HEK293 (cell line): ENCODE results near the gene ZNF688.
A peak's percentile ranks its signal among the peaks of the same experiment; 100 is the strongest.

ENCODE experiments used
- AEBP2 ChIP-seq: fragments of 450-650 bp; formaldehyde crosslinking; IDR thresholded peaks from 2 replicates; pipeline ENCODE4 v1.5.1; 2016; ENCODE audit warnings: missing biosample characterization, missing genetic modification characterization, borderline replicate concordance
- BCL11B ChIP-seq: fragments of 450-650 bp; formaldehyde crosslinking; IDR thresholded peaks from 2 replicates; pipeline ENCODE4 v1.5.1; 2016; ENCODE audit warnings: low read depth, missing biosample characterization, missing genetic modification characterization
- EGR2 ChIP-seq: fragments of 450-650 bp; formaldehyde crosslinking; IDR thresholded peaks from 2 replicates; pipeline ENCODE4 v1.5.1; 2016; ENCODE audit warnings: low read depth, missing biosample characterization, missing genetic modification characterization
- GLIS2 ChIP-seq: fragments of 450-650 bp; formaldehyde crosslinking; IDR thresholded peaks from 2 replicates; pipeline ENCODE4 v1.5.1; 2016; ENCODE audit warnings: missing biosample characterization, missing genetic modification characterization
- IKZF3 ChIP-seq: fragments of 450-650 bp; IDR thresholded peaks from 2 replicates; pipeline ENCODE4 v1.5.0; 2018; ENCODE audit warnings: missing biosample characterization, mild to moderate bottlenecking, missing genetic modification characterization, moderate library complexity
- KLF10 ChIP-seq: fragments of 450-650 bp; IDR thresholded peaks from 2 replicates; pipeline ENCODE4 v1.5.1; 2018; ENCODE audit warnings: missing biosample characterization, mild to moderate bottlenecking, missing genetic modification characterization
- KLF7 ChIP-seq: fragments of 450-650 bp; formaldehyde crosslinking; IDR thresholded peaks from 2 replicates; pipeline ENCODE4 v1.5.1; 2016; ENCODE audit warnings: missing biosample characterization, missing genetic modification characterization, borderline replicate concordance
- KLF8 ChIP-seq: fragments of 450-650 bp; formaldehyde crosslinking; IDR thresholded peaks from 2 replicates; pipeline ENCODE4 v1.5.1; 2016; ENCODE audit warnings: missing biosample characterization, missing genetic modification characterization
- MYNN ChIP-seq: fragments of 450-650 bp; formaldehyde crosslinking; IDR thresholded peaks from 2 replicates; pipeline ENCODE4 v1.5.1; 2016; ENCODE audit warnings: missing biosample characterization, missing genetic modification characterization, borderline replicate concordance
- OVOL3 ChIP-seq: fragments of 450-650 bp; formaldehyde crosslinking; IDR thresholded peaks from 2 replicates; pipeline ENCODE4 v1.5.1; 2016; ENCODE audit warnings: missing biosample characterization, missing genetic modification characterization
- SP3 ChIP-seq: fragments of 450-650 bp; formaldehyde crosslinking; IDR thresholded peaks from 2 replicates; pipeline ENCODE4 v1.5.1; 2016; ENCODE audit warnings: missing biosample characterization, missing genetic modification characterization
- ZBTB21 ChIP-seq: fragments of 450-650 bp; formaldehyde crosslinking; IDR thresholded peaks from 2 replicates; pipeline ENCODE4 v1.5.1; 2017; ENCODE audit warnings: missing biosample characterization, missing genetic modification characterization
- ZBTB44 ChIP-seq: fragments of 450-650 bp; IDR thresholded peaks from 2 replicates; pipeline ENCODE4 v1.5.1; 2018; ENCODE audit warnings: missing biosample characterization, mild to moderate bottlenecking, missing genetic modification characterization
- ZBTB8A ChIP-seq: fragments of 450-650 bp; formaldehyde crosslinking; IDR thresholded peaks from 2 replicates; pipeline ENCODE4 v1.5.1; 2016; ENCODE audit warnings: missing biosample characterization, missing genetic modification characterization
- ZEB2 ChIP-seq: fragments of 450-650 bp; formaldehyde crosslinking; IDR thresholded peaks from 2 replicates; pipeline ENCODE4 v1.5.1; 2016; ENCODE audit warnings: missing biosample characterization, missing genetic modification characterization
- ZFHX2 ChIP-seq: fragments of 450-650 bp; formaldehyde crosslinking; conservative IDR thresholded peaks from 2 replicates; pipeline ENCODE4 v1.5.1; 2016; ENCODE audit warnings: missing biosample characterization, missing genetic modification characterization
- ZIC2 ChIP-seq: fragments of 450-650 bp; formaldehyde crosslinking; IDR thresholded peaks from 2 replicates; pipeline ENCODE4 v1.5.1; 2016; ENCODE audit warnings: missing biosample characterization, missing genetic modification characterization
- ZNF19 ChIP-seq: fragments of 450-650 bp; formaldehyde crosslinking; IDR thresholded peaks from 2 replicates; pipeline ENCODE4; 2016; ENCODE audit warnings: missing biosample characterization, missing genetic modification characterization, low read depth
- ZNF266 ChIP-seq: fragments of 450-650 bp; formaldehyde crosslinking; IDR thresholded peaks from 2 replicates; pipeline ENCODE4 v1.5.1; 2016; ENCODE audit warnings: missing biosample characterization, missing genetic modification characterization, low read depth
- ZNF510 ChIP-seq: fragments of 450-650 bp; formaldehyde crosslinking; IDR thresholded peaks from 2 replicates; pipeline ENCODE4 v1.5.1; 2018; ENCODE audit warnings: mild to moderate bottlenecking, missing genetic modification characterization, missing biosample characterization; ENCODE audit not compliant: insufficient replicate concordance
- ZNF561 ChIP-seq: fragments of 450-650 bp; IDR thresholded peaks from 2 replicates; pipeline ENCODE4 v1.5.1; 2018; ENCODE audit warnings: missing biosample characterization, missing genetic modification characterization, borderline replicate concordance
- ZNF623 ChIP-seq: fragments of 450-650 bp; formaldehyde crosslinking; IDR thresholded peaks from 2 replicates; pipeline ENCODE4 v1.5.1; 2016; ENCODE audit warnings: missing biosample characterization, missing genetic modification characterization
- ZNF660 ChIP-seq: fragments of 450-650 bp; IDR thresholded peaks from 2 replicates; pipeline ENCODE4 v1.5.1; 2018; ENCODE audit warnings: missing biosample characterization, mild to moderate bottlenecking, missing genetic modification characterization
- ZNF785 ChIP-seq: fragments of 450-650 bp; formaldehyde crosslinking; IDR thresholded peaks from 2 replicates; pipeline ENCODE4 v1.5.1; 2016; ENCODE audit warnings: missing biosample characterization, missing genetic modification characterization
- ZSCAN23 ChIP-seq: fragments of 450-650 bp; formaldehyde crosslinking; IDR thresholded peaks from 2 replicates; pipeline ENCODE4 v1.5.1; 2016; ENCODE audit warnings: missing biosample characterization, missing genetic modification characterization
- ZXDB ChIP-seq: fragments of 450-650 bp; formaldehyde crosslinking; IDR thresholded peaks from 2 replicates; pipeline ENCODE4 v1.5.1; 2016; ENCODE audit warnings: missing biosample characterization, missing genetic modification characterization
- TF ChIP-seq, protein P1 (sequence below): fragments of 450-650 bp; formaldehyde crosslinking; IDR thresholded peaks from 2 replicates; pipeline ENCODE4 v1.5.1; 2016; ENCODE audit warnings: missing biosample characterization, missing genetic modification characterization
- TF ChIP-seq, protein P2 (sequence below): fragments of 450-650 bp; formaldehyde crosslinking; IDR thresholded peaks from 2 replicates; pipeline ENCODE4 v1.5.1; 2016; ENCODE audit warnings: missing biosample characterization, missing genetic modification characterization
- TF ChIP-seq, protein P3 (sequence below): fragments of 450-650 bp; formaldehyde crosslinking; IDR thresholded peaks from 2 replicates; pipeline ENCODE4 v1.5.1; 2017; ENCODE audit warnings: missing biosample characterization, missing genetic modification characterization
- TF ChIP-seq, protein P4 (sequence below): fragments of 450-650 bp; formaldehyde crosslinking; IDR thresholded peaks from 2 replicates; pipeline ENCODE4 v1.5.1; 2017; ENCODE audit warnings: missing biosample characterization, missing genetic modification characterization

ZNF688 gene

DNA sequence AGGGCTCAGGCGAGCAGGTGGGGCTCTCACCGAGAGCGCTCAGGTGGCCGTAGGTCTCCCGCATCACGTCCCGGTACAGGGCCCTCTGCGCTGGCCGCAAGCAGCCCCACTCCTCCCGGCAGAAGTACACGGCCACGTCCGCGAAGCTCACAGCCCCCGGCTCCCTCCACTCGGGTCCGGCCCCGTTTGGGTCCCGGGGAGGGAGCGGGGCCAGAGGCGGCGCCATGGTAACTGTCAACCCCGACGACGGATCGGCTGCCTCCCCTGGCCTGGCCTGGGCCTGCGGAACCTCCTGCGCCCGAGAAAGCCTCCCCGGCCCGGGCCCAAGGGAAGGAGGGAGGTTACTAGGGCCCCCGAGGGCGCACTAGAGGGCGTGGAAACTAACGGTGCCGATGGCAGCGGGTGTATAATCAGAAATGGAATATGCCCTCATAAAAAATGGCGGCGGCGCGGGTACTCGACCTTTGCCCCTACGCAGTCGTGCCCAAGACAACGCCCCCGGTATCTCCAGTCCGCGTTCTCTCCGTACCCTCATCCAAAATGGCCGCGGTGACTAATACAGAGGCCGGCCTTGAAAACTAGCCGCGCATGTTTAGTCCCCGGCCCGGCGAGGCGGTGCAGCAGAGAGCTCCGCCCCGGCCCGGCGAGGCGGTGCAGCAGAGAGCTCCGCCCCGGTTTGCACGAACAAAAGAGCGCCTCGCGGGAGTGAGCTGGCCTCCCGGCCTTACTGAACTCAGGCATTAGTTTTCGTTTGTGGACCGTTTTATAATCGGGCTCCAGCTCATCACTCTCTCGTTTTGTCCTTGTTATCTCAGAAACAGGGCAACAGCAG lies 13.3 kb downstream of the ZNF688 start, which contains the start of gene ZNF764 (continued):
- TF ChIP-seq ZNF785 = no peak
- TF ChIP-seq ZBTB8A (tag by site-specific recombination) = peak; percentile 99
- TF ChIP-seq, protein P1, sequence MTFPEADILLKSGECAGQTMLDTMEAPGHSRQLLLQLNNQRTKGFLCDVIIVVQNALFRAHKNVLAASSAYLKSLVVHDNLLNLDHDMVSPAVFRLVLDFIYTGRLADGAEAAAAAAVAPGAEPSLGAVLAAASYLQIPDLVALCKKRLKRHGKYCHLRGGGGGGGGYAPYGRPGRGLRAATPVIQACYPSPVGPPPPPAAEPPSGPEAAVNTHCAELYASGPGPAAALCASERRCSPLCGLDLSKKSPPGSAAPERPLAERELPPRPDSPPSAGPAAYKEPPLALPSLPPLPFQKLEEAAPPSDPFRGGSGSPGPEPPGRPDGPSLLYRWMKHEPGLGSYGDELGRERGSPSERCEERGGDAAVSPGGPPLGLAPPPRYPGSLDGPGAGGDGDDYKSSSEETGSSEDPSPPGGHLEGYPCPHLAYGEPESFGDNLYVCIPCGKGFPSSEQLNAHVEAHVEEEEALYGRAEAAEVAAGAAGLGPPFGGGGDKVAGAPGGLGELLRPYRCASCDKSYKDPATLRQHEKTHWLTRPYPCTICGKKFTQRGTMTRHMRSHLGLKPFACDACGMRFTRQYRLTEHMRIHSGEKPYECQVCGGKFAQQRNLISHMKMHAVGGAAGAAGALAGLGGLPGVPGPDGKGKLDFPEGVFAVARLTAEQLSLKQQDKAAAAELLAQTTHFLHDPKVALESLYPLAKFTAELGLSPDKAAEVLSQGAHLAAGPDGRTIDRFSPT (tag by site-specific recombination) = peak; percentile 99; the same call in 1 of the 2 replicates
- TF ChIP-seq, protein P2, sequence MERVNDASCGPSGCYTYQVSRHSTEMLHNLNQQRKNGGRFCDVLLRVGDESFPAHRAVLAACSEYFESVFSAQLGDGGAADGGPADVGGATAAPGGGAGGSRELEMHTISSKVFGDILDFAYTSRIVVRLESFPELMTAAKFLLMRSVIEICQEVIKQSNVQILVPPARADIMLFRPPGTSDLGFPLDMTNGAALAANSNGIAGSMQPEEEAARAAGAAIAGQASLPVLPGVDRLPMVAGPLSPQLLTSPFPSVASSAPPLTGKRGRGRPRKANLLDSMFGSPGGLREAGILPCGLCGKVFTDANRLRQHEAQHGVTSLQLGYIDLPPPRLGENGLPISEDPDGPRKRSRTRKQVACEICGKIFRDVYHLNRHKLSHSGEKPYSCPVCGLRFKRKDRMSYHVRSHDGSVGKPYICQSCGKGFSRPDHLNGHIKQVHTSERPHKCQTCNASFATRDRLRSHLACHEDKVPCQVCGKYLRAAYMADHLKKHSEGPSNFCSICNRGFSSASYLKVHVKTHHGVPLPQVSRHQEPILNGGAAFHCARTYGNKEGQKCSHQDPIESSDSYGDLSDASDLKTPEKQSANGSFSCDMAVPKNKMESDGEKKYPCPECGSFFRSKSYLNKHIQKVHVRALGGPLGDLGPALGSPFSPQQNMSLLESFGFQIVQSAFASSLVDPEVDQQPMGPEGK = peak; percentile 92
- peak; percentile 64 for TF ChIP-seq ZIC2 (tag by site-specific recombination)
- TF ChIP-seq KLF8 (tag by site-specific recombination) = peak; percentile 96
- TF ChIP-seq EGR2 = peak; percentile 84
- TF ChIP-seq IKZF3 (tag by site-specific recombination) = peak; percentile 44
- TF ChIP-seq ZNF19 = no peak
- TF ChIP-seq AEBP2 (tag by site-specific recombination) = no peak
- TF ChIP-seq KLF10 (tag by site-specific recombination) = peak; percentile 98
- peak; percentile 19; the same call in 1 of the 2 replicates for TF ChIP-seq ZNF623
- TF ChIP-seq ZSCAN23 (tag by site-specific recombination) = no peak; the same call in 1 of the 2 replicates
- TF ChIP-seq ZEB2 (tag by site-specific recombination) = peak; percentile 99
- peak; percentile 99 for TF ChIP-seq SP3 (tag by site-specific recombination)
- peak; percentile 93 for TF ChIP-seq ZXDB (tag by site-specific recombination)
- TF ChIP-seq MYNN (tag by site-specific recombination) = 0 out of 2 replicates have a peak, but pooled peaks have one; percentile 35
- peak; percentile 96 for TF ChIP-seq ZNF660 (tag by site-specific recombination)
- TF ChIP-seq OVOL3 (tag by site-specific recombination) = peak; percentile 95
- peak; percentile 89 for TF ChIP-seq ZNF561
- TF ChIP-seq ZNF266 (tag by site-specific recombination) = no peak
- TF ChIP-seq ZBTB21 (tag by site-specific recombination) = peak; percentile 34; the same call in 1 of the 2 replicates
- peak; percentile 49; the same call in 1 of the 2 replicates for TF ChIP-seq ZBTB44 (tag by site-specific recombination)
- TF ChIP-seq, protein P3, sequence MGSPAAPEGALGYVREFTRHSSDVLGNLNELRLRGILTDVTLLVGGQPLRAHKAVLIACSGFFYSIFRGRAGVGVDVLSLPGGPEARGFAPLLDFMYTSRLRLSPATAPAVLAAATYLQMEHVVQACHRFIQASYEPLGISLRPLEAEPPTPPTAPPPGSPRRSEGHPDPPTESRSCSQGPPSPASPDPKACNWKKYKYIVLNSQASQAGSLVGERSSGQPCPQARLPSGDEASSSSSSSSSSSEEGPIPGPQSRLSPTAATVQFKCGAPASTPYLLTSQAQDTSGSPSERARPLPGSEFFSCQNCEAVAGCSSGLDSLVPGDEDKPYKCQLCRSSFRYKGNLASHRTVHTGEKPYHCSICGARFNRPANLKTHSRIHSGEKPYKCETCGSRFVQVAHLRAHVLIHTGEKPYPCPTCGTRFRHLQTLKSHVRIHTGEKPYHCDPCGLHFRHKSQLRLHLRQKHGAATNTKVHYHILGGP (tag by site-specific recombination) = no peak
- peak; percentile 88 for TF ChIP-seq KLF7 (tag by site-specific recombination)
- TF ChIP-seq, protein P4, sequence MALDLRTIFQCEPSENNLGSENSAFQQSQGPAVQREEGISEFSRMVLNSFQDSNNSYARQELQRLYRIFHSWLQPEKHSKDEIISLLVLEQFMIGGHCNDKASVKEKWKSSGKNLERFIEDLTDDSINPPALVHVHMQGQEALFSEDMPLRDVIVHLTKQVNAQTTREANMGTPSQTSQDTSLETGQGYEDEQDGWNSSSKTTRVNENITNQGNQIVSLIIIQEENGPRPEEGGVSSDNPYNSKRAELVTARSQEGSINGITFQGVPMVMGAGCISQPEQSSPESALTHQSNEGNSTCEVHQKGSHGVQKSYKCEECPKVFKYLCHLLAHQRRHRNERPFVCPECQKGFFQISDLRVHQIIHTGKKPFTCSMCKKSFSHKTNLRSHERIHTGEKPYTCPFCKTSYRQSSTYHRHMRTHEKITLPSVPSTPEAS = no peak
- TF ChIP-seq ZFHX2 = peak; percentile 73
- peak; percentile 91 for TF ChIP-seq GLIS2 (tag by site-specific recombination)
- peak; percentile 92 for TF ChIP-seq ZNF510 (tag by site-specific recombination)
- TF ChIP-seq BCL11B (tag by site-specific recombination) = peak; percentile 75; the same call in 1 of the 2 replicates
